PFSK-1 (cell line): ENCODE results near the gene KLF5. TPM values are rescaled to one million over a fixed set of nuclear protein-coding genes. Genes with fewer than 3 reads are reported as not detected.

Source experiments
- FOXP2 ChIP-seq: optimal IDR thresholded peaks from 2 replicates; pipeline ENCODE3; 2011; ENCODE audit warnings: borderline replicate concordance, control low read depth, inconsistent platforms; ENCODE audit not compliant: insufficient read depth; ENCODE audit errors: extremely low read length, extremely low read depth
- POLR2AphosphoS5 ChIP-seq: IDR thresholded peaks from 2 replicates; pipeline ENCODE4 v1.6.1; 2012; ENCODE audit warnings: low read depth, mild to moderate bottlenecking, control low read depth, low read length, moderate library complexity
- REST ChIP-seq, 2 experiments: IDR thresholded peaks; 2 replicates each; pipeline versions ENCODE4 v1.6.1 to v1.8.0; 2011 to 2012; ENCODE audit warnings: low read depth in 2 of 2, low read length in 2 of 2, control low read depth in 1 of 2, inconsistent platforms in 1 of 2, mild to moderate bottlenecking in 1 of 2, moderate library complexity in 1 of 2; ENCODE audit not compliant: insufficient read depth in 1 of 2
- SIN3A ChIP-seq: IDR thresholded peaks from 2 replicates; pipeline ENCODE4 v1.6.1; 2012; ENCODE audit warnings: mild to moderate bottlenecking, low read length, moderate library complexity, borderline replicate concordance; ENCODE audit not compliant: insufficient read depth
- TAF1 ChIP-seq: IDR thresholded peaks from 2 replicates; pipeline ENCODE4 v1.6.1; 2012; ENCODE audit warnings: low read length, control low read depth, borderline replicate concordance; ENCODE audit not compliant: insufficient read depth
- polyA plus RNA-seq: library from polyadenylated mRNA; unstranded; fragments of >200 nt; gene quantifications from one replicate; pipeline ENCODE4 v1.2.1, GENCODE V29; 2012; ENCODE audit warnings: low read depth, missing spikeins; ENCODE audit not compliant: insufficient read length

The KLF5 gene
- 0.31 TPM for polyA plus RNA-seq

GRCh38 chr13:73058736-73059459 lies at the start of gene KLF5:
KLF5 (plus strand) TSS chr13:73059005; CDS start chr13:73059328, 323 bp downstream.
- TF ChIP-seq FOXP2 (no peak), POLR2AphosphoS5 (peak; percentile 45; the same call in 1 of the 2 replicates), SIN3A (0 out of 2 replicates have a peak, but pooled peaks have one; percentile 32)

- TF ChIP-seq TAF1 (no peak), REST (IDR thresholded peaks at IDR 0.05; ENCODE audit: insufficient read depth in 1 of 2, low read depth in 2 of 2, low read length in 2 of 2) (no peak), SIN3A (no peak), POLR2AphosphoS5 (no peak), FOXP2 (no peak)
Measured at GRCh38 chr13:73011751-73012150, 47.1 kb upstream of the KLF5 start.

- TF ChIP-seq SIN3A (no peak), FOXP2 (no peak), POLR2AphosphoS5 (no peak), REST (IDR thresholded peaks at IDR 0.05; ENCODE audit: insufficient read depth in 1 of 2, low read depth in 2 of 2, low read length in 2 of 2) (no peak), TAF1 (no peak)
Measured at GRCh38 chr13:73015805-73016204, 43.0 kb upstream of the KLF5 start.

GRCh38 chr13:73018336-73018735 lies 40.5 kb upstream of the KLF5 start:
- no peak for TF ChIP-seq POLR2AphosphoS5
- no peak for TF ChIP-seq FOXP2
- TF ChIP-seq REST (IDR thresholded peaks at IDR 0.05; ENCODE audit: insufficient read depth in 1 of 2, low read depth in 2 of 2, low read length in 2 of 2) = no peak
- no peak for TF ChIP-seq SIN3A
- TF ChIP-seq TAF1 = no peak

- TF ChIP-seq SIN3A (no peak), POLR2AphosphoS5 (no peak), TAF1 (no peak), FOXP2 (no peak), REST (IDR thresholded peaks at IDR 0.05; ENCODE audit: insufficient read depth in 1 of 2, low read depth in 2 of 2, low read length in 2 of 2) (no peak)
Measured at GRCh38 chr13:73025217-73026012, 33.4 kb upstream of the KLF5 start.
